IMR-90 (cell line): Measurements from ENCODE around the gene PPM1L. TPM values are rescaled to one million over a fixed set of nuclear protein-coding genes. Genes with fewer than 3 reads are reported as not detected.

Experiments used
- ATAC-seq: fragments of 200-7000 bp; cut with Tn5 transposase; 2 replicates; pipeline ENCODE4 v1.9.1; 2020; ENCODE audit warnings: low read depth, mild to moderate bottlenecking, moderate library complexity
- BruUV-seq: library from RNA; stranded (reverse); fragments of 400-500 nt; replicated peaks from 2 replicates; lab custom pipeline; 2021; lab: Mats Ljungman, UMichigan
- CTCF ChIA-PET: fragments of 300-600 bp; formaldehyde crosslinking; extraction: SDS; loops from one replicate; lab custom pipeline; 2021; ENCODE audit warnings: antibody characterized with exemption; lab: Yijun Ruan, JAX
- POLR2A ChIA-PET: fragments of 300-600 bp; sonication (Branson Sonifier 250); formaldehyde crosslinking; loops from one replicate; lab custom pipeline; 2022; ENCODE audit warnings: antibody characterized with exemption; ENCODE audit not compliant: unreplicated experiment; lab: Charles Lee
- DNase-seq: peaks from one replicate; pipeline ENCODE4 v3.0.0; 2013
- H2AFZ ChIP-seq: replicated peaks from 2 replicates; pipeline ENCODE3; 2013; ENCODE audit warnings: low read length, mild to moderate bottlenecking; ENCODE audit not compliant: poor library complexity
- H2AK5ac ChIP-seq: 2 replicates; pipeline ENCODE4 v1.6.1; 2013; ENCODE audit warnings: low read depth, low read length, inconsistent platforms
- H2AK9ac ChIP-seq: replicated peaks from 2 replicates; pipeline ENCODE3; 2013; ENCODE audit warnings: mild to moderate bottlenecking, low read depth, low read length, moderate library complexity; ENCODE audit not compliant: poor library complexity
- H2BK120ac ChIP-seq: 2 replicates; pipeline ENCODE4 v1.6.1; 2013; ENCODE audit warnings: low read depth, low read length, inconsistent platforms
- H2BK15ac ChIP-seq: 3 replicates; pipeline ENCODE4 v1.6.1; 2013; ENCODE audit warnings: low read depth, low read length, inconsistent platforms
- H2BK20ac ChIP-seq: 2 replicates; pipeline ENCODE4 v1.6.1; 2013; ENCODE audit warnings: low read depth, mild to moderate bottlenecking, inconsistent platforms, low read length, moderate library complexity
- H2BK5ac ChIP-seq: 2 replicates; pipeline ENCODE4 v1.6.1; 2013; ENCODE audit warnings: mild to moderate bottlenecking, low read depth, low read length, inconsistent platforms; ENCODE audit not compliant: poor library complexity, severe bottlenecking
- H3K14ac ChIP-seq: replicated peaks from 2 replicates; pipeline ENCODE4 v1.6.1; 2013; ENCODE audit warnings: low read depth, low read length, inconsistent platforms
- H3K18ac ChIP-seq: 2 replicates; pipeline ENCODE4 v1.6.1; 2013; ENCODE audit warnings: low read depth, low read length, control low read depth
- H3K23ac ChIP-seq: 2 replicates; pipeline ENCODE4 v1.6.1; 2013; ENCODE audit warnings: low read depth, low read length, inconsistent platforms
- H3K27ac ChIP-seq: 2 replicates; pipeline ENCODE4 v1.5.1; 2013; ENCODE audit warnings: mild to moderate bottlenecking, control low read depth, low read length; ENCODE audit not compliant: insufficient read depth
- H3K27me3 ChIP-seq: 2 replicates; pipeline ENCODE4 v1.6.1; 2013; ENCODE audit warnings: low read length; ENCODE audit not compliant: control insufficient read depth, insufficient read depth
- H3K36me3 ChIP-seq: 2 replicates; pipeline ENCODE4 v1.6.1; 2013; ENCODE audit warnings: low read length, mixed read lengths; ENCODE audit not compliant: control insufficient read depth, insufficient read depth
- H3K4ac ChIP-seq: 2 replicates; pipeline ENCODE4 v1.6.1; 2013; ENCODE audit warnings: low read depth, low read length, inconsistent platforms
- H3K4me1 ChIP-seq: 2 replicates; pipeline ENCODE4 v1.6.1; 2013; ENCODE audit warnings: low read length, mixed read lengths; ENCODE audit not compliant: control insufficient read depth, insufficient read depth
- H3K4me2 ChIP-seq: 2 replicates; pipeline ENCODE4 v1.6.1; 2013; ENCODE audit warnings: low read depth, mild to moderate bottlenecking, control low read depth, low read length, moderate library complexity
- H3K4me3 ChIP-seq: 2 replicates; pipeline ENCODE4 v1.5.1; 2013; ENCODE audit warnings: low read depth, mild to moderate bottlenecking, control low read depth, low read length, moderate library complexity; ENCODE audit not compliant: insufficient read depth
- H3K56ac ChIP-seq: 2 replicates; pipeline ENCODE4 v1.6.1; 2013; ENCODE audit warnings: low read length, inconsistent platforms; ENCODE audit not compliant: insufficient read depth; ENCODE audit errors: extremely low read depth
- H3K79me1 ChIP-seq, 2 experiments: 2 replicates each; pipeline ENCODE4 v1.6.1; 2013; ENCODE audit warnings: low read length in 2 of 2, inconsistent platforms in 1 of 2, low read depth in 1 of 2
- H3K9ac ChIP-seq: 2 replicates; pipeline ENCODE4 v1.6.1; 2013; ENCODE audit warnings: low read depth, low read length, control low read depth
- H3K9me1 ChIP-seq: 2 replicates; pipeline ENCODE4 v1.6.1; 2013; ENCODE audit warnings: low read length, inconsistent platforms; ENCODE audit not compliant: insufficient read depth
- H3K9me3 ChIP-seq: 2 replicates; pipeline ENCODE4 v1.6.1; 2013; ENCODE audit warnings: low read length; ENCODE audit not compliant: control insufficient read depth, insufficient read depth
- H4K20me1 ChIP-seq: 2 replicates; pipeline ENCODE4 v1.6.1; 2013; ENCODE audit warnings: low read length, inconsistent platforms; ENCODE audit not compliant: insufficient read depth
- H4K5ac ChIP-seq: 2 replicates; pipeline ENCODE4 v1.6.1; 2013; ENCODE audit warnings: mild to moderate bottlenecking, low read depth, low read length, control low read depth
- H4K8ac ChIP-seq, 2 experiments: 2 replicates each; pipeline ENCODE4 v1.6.1; 2013; ENCODE audit warnings: low read depth in 2 of 2, low read length in 2 of 2, control low read depth in 1 of 2, inconsistent platforms in 1 of 2
- H4K91ac ChIP-seq: 2 replicates; pipeline ENCODE4 v1.6.1; 2013; ENCODE audit warnings: low read depth, low read length, inconsistent platforms; ENCODE audit not compliant: insufficient read depth
- CEBPB ChIP-seq: IDR thresholded peaks from 2 replicates; pipeline ENCODE4 v1.6.1; 2012; ENCODE audit warnings: low read depth, low read length, improper control_type of control experiment
- CHD1 ChIP-seq: IDR thresholded peaks from 2 replicates; pipeline ENCODE4 v1.6.1; 2012; ENCODE audit warnings: low read depth, low read length, improper control_type of control experiment
- MAFK ChIP-seq: IDR thresholded peaks from 2 replicates; pipeline ENCODE4 v1.6.1; 2012; ENCODE audit warnings: low read depth, low read length, improper control_type of control experiment
- NFE2L2 ChIP-seq: fragments of 150-350 bp; IDR thresholded peaks from 2 replicates; pipeline ENCODE4 v1.6.1; 2016; ENCODE audit warnings: low read depth, mild to moderate bottlenecking, low read length
- RAD21 ChIP-seq: IDR thresholded peaks from 2 replicates; pipeline ENCODE4 v1.6.1; 2012; ENCODE audit warnings: low read length, improper control_type of control experiment
- RCOR1 ChIP-seq: IDR thresholded peaks from 2 replicates; pipeline ENCODE4 v1.6.1; 2012; ENCODE audit warnings: mild to moderate bottlenecking, low read length, improper control_type of control experiment; ENCODE audit not compliant: insufficient replicate concordance
- SMC3 ChIP-seq: fragments of 150-350 bp; IDR thresholded peaks from 2 replicates; pipeline ENCODE4 v1.6.1; 2016; ENCODE audit warnings: low read depth, mild to moderate bottlenecking, antibody characterized with exemption, low read length, moderate library complexity
- WGBS, 2 experiments: methylation state at CpG; one replicate each; pipeline versions ENCODE4 v1.1.5 to v1.1.7; 2013; ENCODE audit warnings: missing lambda C conversion rate in 2 of 2; ENCODE audit not compliant: insufficient read length in 1 of 2; ENCODE audit errors: extremely low coverage in 2 of 2; 5-methylcytosine and 5-hydroxymethylcytosine counted together
- dilution Hi-C: fragments of 300-500 bp; cut with HindIII; formaldehyde crosslinking; loops from one replicate; pipeline ENCODE4 v1.14.3; 2018; ENCODE audit warnings: low sequenced_read_pairs; ENCODE audit not compliant: unreplicated experiment
- in situ Hi-C: fragments of 300-500 bp; cut with MboI; formaldehyde crosslinking; loops from 3 replicates; pipeline ENCODE4 v1.14.3; 2019; ENCODE audit warnings: low sequenced_read_pairs, inconsistent platforms, mixed read lengths
- intact Hi-C: fragments of 100-400 bp; cut with micrococcal nuclease; formaldehyde crosslinking; loops from 2 replicates; pipeline ENCODE4 v1.10.0; 2022
- polyA plus RNA-seq, 3 experiments: library from polyadenylated mRNA; depleted of rRNA; stranded (reverse); fragments of >200 nt; gene quantifications; 2 replicates each; pipeline ENCODE4 v1.2.3, GENCODE V29; 2012; ENCODE audit warnings: low replicate concordance in 1 of 3
- total RNA-seq: library from RNA; depleted of rRNA; stranded (reverse); fragments of >200 nt; gene quantifications from 2 replicates; pipeline ENCODE4 v1.2.3, GENCODE V29; 2012

The PPM1L gene
- total and polyA plus RNA-seq, 2 of the 4 experiments (the other 2 are of a cell fraction), result 0.14 to 0.18 TPM

DNA sequence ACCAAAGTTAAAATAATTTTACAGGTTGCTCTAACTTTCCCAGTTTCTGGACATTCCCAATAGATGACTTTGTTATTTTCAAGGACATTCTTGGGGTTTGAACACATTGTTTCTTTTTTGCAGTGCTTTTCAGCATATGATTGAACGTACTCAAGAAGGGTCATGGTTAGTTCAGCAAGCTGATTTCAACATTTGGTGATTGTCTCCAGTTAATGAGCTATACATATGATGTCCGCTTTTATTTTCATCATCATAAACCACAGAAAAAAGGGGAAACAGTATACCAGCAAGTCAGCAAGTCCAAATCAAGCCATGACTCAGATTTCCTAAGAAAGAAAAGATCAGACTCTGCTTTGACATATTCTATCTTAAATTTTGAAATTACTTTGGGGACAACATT, 279.7 kb downstream of the PPM1L start:
- H2BK5ac ChIP-seq, result no peak overlapping the region
- in situ Hi-C loops (no loop called here), intact Hi-C loops (no loop called here), dilution Hi-C loops (no loop called here)
- no peak overlapping the region for H3K4me2 ChIP-seq
- no peaks in the 10 kb centered on the region for H3K27me3 ChIP-seq
- H3K14ac ChIP-seq, result no peak overlapping the region
- no peak overlapping the region for H4K5ac ChIP-seq
- no peaks in the 10 kb centered on the region for H3K4me1 ChIP-seq
- no CpG with 5 or more reads among the region's 2 CpGs for WGBS, 2 experiments
- no peak overlapping the region for H4K8ac ChIP-seq
- no peak overlapping the region for H3K9ac ChIP-seq
- no peaks in the 10 kb centered on the region for H4K20me1 ChIP-seq
- no TSS peak for BruUV-seq
- no peak overlapping the region for H2BK15ac ChIP-seq
- H3K79me1 ChIP-seq, result no peaks in the 10 kb centered on the region
- H3K18ac ChIP-seq, result no peak overlapping the region
- H3K4me3 ChIP-seq, result no peak overlapping the region
- CTCF ChIA-PET, result no interaction called here
- TF ChIP-seq CEBPB (no peak), MAFK (no peak), NFE2L2 (no peak), SMC3 (no peak), RAD21 (no peak), CHD1 (no peak), RCOR1 (no peak)
- H2BK120ac ChIP-seq, result no peak overlapping the region
- no peak overlapping the region for H3K27ac ChIP-seq
- H4K91ac ChIP-seq, result no peak overlapping the region
- no peak overlapping the region for H3K56ac ChIP-seq
- no peak for ATAC-seq
- no peak overlapping the region for H3K4ac ChIP-seq
- H3K9me3 ChIP-seq, result no peaks in the 10 kb centered on the region
- no peak overlapping the region for H2BK20ac ChIP-seq
- H3K23ac ChIP-seq, result no peak overlapping the region
- no peaks in the 10 kb centered on the region for H3K9me1 ChIP-seq
- H2AK9ac ChIP-seq, result no peak overlapping the region
- no peaks in the 10 kb centered on the region for H3K36me3 ChIP-seq
- POLR2A ChIA-PET, result no interaction called here
- H2AFZ ChIP-seq, result no peak overlapping the region
- no peak for DNase-seq
- H2AK5ac ChIP-seq, result no peak overlapping the region
